Adrenal gland (tissue), 12 donors: ENCODE results near the gene GPC5. TPM values are rescaled to one million over a fixed set of nuclear protein-coding genes. Genes with fewer than 3 reads are reported as not detected.

ENCODE experiments used
- DNase-seq, 7 donors: peaks; one replicate each; pipeline ENCODE4 v3.0.0-alpha.2; 2019 to 2020
- H3K27ac ChIP-seq, 5 donors: fragments of 200-600 bp; sonication (generic) in 4 of 5; 1 replicate in 3 of 5; 2 replicates in 2 of 5; pipeline versions ENCODE4 v1.5.1 to v1.8.0; 2016 to 2020; ENCODE audit warnings: mild to moderate bottlenecking in 1 of 5
- H3K27me3 ChIP-seq: fragments of 200-600 bp; 2 replicates; pipeline ENCODE4 v1.8.0; 2021
- H3K36me3 ChIP-seq, 2 donors: fragments of 200-600 bp; replicated peaks in 1 of 2; 1 replicate in 1 of 2; 2 replicates in 1 of 2; pipeline versions ENCODE4 v1.5.1 to v1.8.0; 2018 to 2022
- H3K4me1 ChIP-seq, 2 donors: fragments of 200-600 bp; replicated peaks in 1 of 2; 1 replicate in 1 of 2; 2 replicates in 1 of 2; pipeline versions ENCODE4 v1.5.1 to v1.8.0; 2018 to 2021
- H3K4me3 ChIP-seq, 4 donors: fragments of 200-600 bp; sonication (generic) in 3 of 4; one replicate each; pipeline ENCODE4 v1.5.1; 2016 to 2018
- H3K9me3 ChIP-seq, 3 donors: fragments of 200-600 bp; sonication (generic) in 1 of 3; replicated peaks in 1 of 3; 1 replicate in 2 of 3; 2 replicates in 1 of 3; pipeline versions ENCODE4 v1.5.1 to v1.8.0; 2016 to 2021
- CTCF ChIP-seq, 6 experiments: fragments of 450-650 bp in 4 of 6; fragments of 200-600 bp in 2 of 6; sonication (generic) in 1 of 6; IDR thresholded peaks; 1 replicate in 5 of 6; 2 replicates in 1 of 6; pipeline versions ENCODE4 v1.5.1 to v1.8.0; 2016 to 2021; ENCODE audit warnings: antibody characterized with exemption in 6 of 6, mild to moderate bottlenecking in 2 of 6, moderate library complexity in 1 of 6
- POLR2A ChIP-seq, 2 donors: fragments of 450-650 bp; IDR thresholded peaks; one replicate each; pipeline ENCODE4 v1.6.1; 2017; ENCODE audit warnings: antibody characterized with exemption in 2 of 2, mild to moderate bottlenecking in 2 of 2, moderate library complexity in 1 of 2
- WGBS, 4 donors: extraction: QIAGEN DNeasy Blood & Tissue Kit in 2 of 4; methylation state at CpG; one replicate each; pipeline versions ENCODE4 v1.1.5 to v1.1.7; 2013 to 2017; 5-methylcytosine and 5-hydroxymethylcytosine counted together
- intact Hi-C, 2 donors: fragments of 100-400 bp; cut with DNase I; formaldehyde crosslinking; loops; one replicate each; pipeline versions ENCODE4 v1.14.1 to v1.15.0; 2022 to 2023
- polyA plus RNA-seq, 3 donors: library from polyadenylated mRNA; stranded (reverse); fragments of 200-250 nt in 2 of 3; fragments of 350-450 nt in 1 of 3; fragmentation: Illumina TruSeq in 1 of 3; extraction: RNeasy Lipid Tissue Mini Kit (QIAGEN cat#74804) in 1 of 3; gene quantifications; one replicate each; pipeline ENCODE4 v1.2.3, GENCODE V29; 2013 to 2014
- total RNA-seq, 9 donors: library from RNA; depleted of rRNA in 4 of 9; stranded (reverse); fragments of >200 nt in 4 of 9; fragments of 120-200 nt in 1 of 9; fragmentation: NEBNext Ultra II Directional in 1 of 9; extraction: Animal tissue kit (Norgen Biotek cat#: 25700) in 1 of 9; gene quantifications; one replicate each; pipeline versions ENCODE4 v1.1.0 to v1.2.4, GENCODE V29; 2013 to 2023
- donor health status: healthy with polysubstance abuse.
- donor health status: Bipolar disorder and iron deficiency.
- donor health status: DM: yes; HTN: yes; CAD: no.
- donor health status: DM: no; HTN: no; CAD: no.
- donor health status: DM: no; HTN: no; CAD: no.
- donor health status: DM: yes; HTN: yes; CAD: no.

Gene GPC5
- total and polyA plus RNA-seq, 12 donors, result 0.24 to 7.7 (median 2.1) TPM; not detected in 4

GRCh38 chr13:91904597-91904996, 506.2 kb downstream of the GPC5 start:
- Histone ChIP-seq H3K4me3 (no peak overlapping the region), H3K4me1 (no peaks in the 10 kb centered on the region), H3K36me3 (no peaks in the 10 kb centered on the region), H3K9me3 (no peaks in the 10 kb centered on the region), H3K27ac (no peak overlapping the region), H3K27me3 (no peaks in the 10 kb centered on the region)
- WGBS, 4 donors, result 51 to 79% (median 61%) methylated on average over 1 of the region's 1 CpG
- no peak for TF ChIP-seq POLR2A (IDR thresholded peaks at IDR 0.05)
- TF ChIP-seq CTCF (IDR thresholded peaks at IDR 0.05), result no peak
- intact Hi-C loops, result no loop called here
- no peak for DNase-seq

- Histone ChIP-seq H3K9me3 (no peaks in the 10 kb centered on the region), H3K27ac (no peak overlapping the region), H3K27me3 (no peaks in the 10 kb centered on the region), H3K36me3 (no peaks in the 10 kb centered on the region), H3K4me1 (no peaks in the 10 kb centered on the region), H3K4me3 (no peak overlapping the region)
- TF ChIP-seq POLR2A (IDR thresholded peaks at IDR 0.05) (no peak), CTCF (IDR thresholded peaks at IDR 0.05) (no peak)
- no peak for DNase-seq
- 69 to 96% (median 80%) methylated on average over 1 of the region's 1 CpG for WGBS, 4 donors
- intact Hi-C loops, result no loop called here
Observed at GRCh38 chr13:91907398-91907797, 509.0 kb downstream of the GPC5 start.

GRCh38 chr13:91909617-91910016, 511.2 kb downstream of the GPC5 start:
- TF ChIP-seq POLR2A (IDR thresholded peaks at IDR 0.05) (no peak), CTCF (IDR thresholded peaks at IDR 0.05) (no peak)
- WGBS, 4 donors, result 68 to 80% (median 71%) methylated on average over 2 of the region's 2 CpGs
- Histone ChIP-seq H3K9me3 (no peaks in the 10 kb centered on the region), H3K4me1 (no peaks in the 10 kb centered on the region), H3K36me3 (no peaks in the 10 kb centered on the region), H3K4me3 (no peak overlapping the region), H3K27ac (no peak overlapping the region), H3K27me3 (no peaks in the 10 kb centered on the region)
- no peak for DNase-seq
- intact Hi-C loops, result no loop called here

- H3K9me3 ChIP-seq, result no peaks in the 10 kb centered on the region
Observed at GRCh38 chr13:91922969-91923592, 524.7 kb downstream of the GPC5 start.

More at GRCh38 chr13:91922969-91923592, 524.7 kb downstream of the GPC5 start:
- intact Hi-C loops, result no loop called here
- Histone ChIP-seq H3K4me1 (no peaks in the 10 kb centered on the region), H3K27ac (no peak overlapping the region), H3K27me3 (no peaks in the 10 kb centered on the region), H3K36me3 (no peaks in the 10 kb centered on the region), H3K4me3 (no peak overlapping the region)
- DNase-seq, result no peak
- whole genome bisulfite sequencing, 4 donors, result 71 to 81% (median 79%) methylated on average over 6 of the region's 6 CpGs
- no peak for TF ChIP-seq CTCF (IDR thresholded peaks at IDR 0.05)
- TF ChIP-seq POLR2A (IDR thresholded peaks at IDR 0.05), result no peak
